HEK293 (cell line): ENCODE data around the gene HIPK2.

Source experiments
- CTCF ChIA-PET: fragments of 350-600 bp; formaldehyde crosslinking; extraction: SDS; loops from one replicate; lab custom pipeline; 2021; ENCODE audit warnings: antibody characterized with exemption; lab: Yijun Ruan, JAX
- POLR2A ChIA-PET: fragments of 300-600 bp; formaldehyde crosslinking; extraction: SDS; loops from one replicate; lab custom pipeline; 2020; ENCODE audit warnings: antibody characterized with exemption, inconsistent platforms; lab: Yijun Ruan, JAX
- H3K27ac ChIP-seq: fragments of 200-500 bp; sonication (Bioruptor generic); 2 replicates; pipeline ENCODE4 v1.5.1; 2014; ENCODE audit warnings: low read depth, low read length, control low read depth, inconsistent platforms; ENCODE audit errors: extremely low read depth
- H3K36me3 ChIP-seq, 2 experiments: fragments of 200-500 bp in 1 of 2; sonication (Bioruptor generic) in 1 of 2; 1 replicate in 1 of 2; 2 replicates in 1 of 2; pipeline ENCODE4 v1.5.1; 2014 to 2017; ENCODE audit warnings: inconsistent platforms in 2 of 2, low read length in 2 of 2; ENCODE audit not compliant: control insufficient read depth in 2 of 2, insufficient read depth in 1 of 2
- H3K4me1 ChIP-seq: fragments of 200-500 bp; sonication (Bioruptor generic); 2 replicates; pipeline ENCODE4 v1.5.1; 2014; ENCODE audit warnings: mild to moderate bottlenecking, low read length, inconsistent platforms; ENCODE audit not compliant: control insufficient read depth, insufficient read depth
- H3K4me3 ChIP-seq: 2 replicates; pipeline ENCODE4 v1.5.1; 2011; ENCODE audit warnings: low read depth, mild to moderate bottlenecking, control low read depth, low read length, moderate library complexity
- H3K9me3 ChIP-seq: fragments of 200-500 bp; sonication (Bioruptor generic); 2 replicates; pipeline ENCODE4 v1.5.1; 2014; ENCODE audit warnings: low read depth, low read length, inconsistent platforms; ENCODE audit not compliant: control insufficient read depth, insufficient read depth
- MEIS1 ChIP-seq: sonication (generic); formaldehyde crosslinking; IDR thresholded peaks from 2 replicates; pipeline ENCODE4 v1.8.1; 2022; ENCODE audit warnings: missing genetic modification reagents, mild to moderate bottlenecking, borderline replicate concordance
- OSR2 ChIP-seq: fragments of 450-650 bp; formaldehyde crosslinking; IDR thresholded peaks from 2 replicates; pipeline ENCODE4 v1.5.1; 2016; ENCODE audit warnings: missing biosample characterization, missing genetic modification characterization
- PRDM10 ChIP-seq: fragments of 450-650 bp; formaldehyde crosslinking; IDR thresholded peaks from 2 replicates; pipeline ENCODE4 v1.5.1; 2016; ENCODE audit warnings: missing biosample characterization, missing genetic modification characterization
- SP7 ChIP-seq: fragments of 450-650 bp; formaldehyde crosslinking; IDR thresholded peaks from 2 replicates; pipeline ENCODE4 v1.5.1; 2016; ENCODE audit warnings: missing biosample characterization, missing genetic modification characterization
- ZBTB17 ChIP-seq: fragments of 450-650 bp; formaldehyde crosslinking; IDR thresholded peaks from 2 replicates; pipeline ENCODE4 v1.5.1; 2016; ENCODE audit warnings: missing biosample characterization, missing genetic modification characterization
- ZEB2 ChIP-seq: fragments of 450-650 bp; formaldehyde crosslinking; IDR thresholded peaks from 2 replicates; pipeline ENCODE4 v1.5.1; 2016; ENCODE audit warnings: missing biosample characterization, missing genetic modification characterization
- ZFP69B ChIP-seq: fragments of 450-650 bp; formaldehyde crosslinking; IDR thresholded peaks from 2 replicates; pipeline ENCODE4 v1.5.1; 2016; ENCODE audit warnings: missing biosample characterization, missing genetic modification characterization
- ZNF133 ChIP-seq: fragments of 450-650 bp; formaldehyde crosslinking; IDR thresholded peaks from 2 replicates; pipeline ENCODE4 v1.5.1; 2016; ENCODE audit warnings: missing biosample characterization, missing genetic modification characterization
- ZNF280C ChIP-seq: fragments of 450-650 bp; formaldehyde crosslinking; IDR thresholded peaks from 2 replicates; pipeline ENCODE4 v1.5.1; 2016; ENCODE audit warnings: missing biosample characterization, missing genetic modification characterization
- ZNF521 ChIP-seq: fragments of 450-650 bp; formaldehyde crosslinking; IDR thresholded peaks from 2 replicates; pipeline ENCODE4 v1.5.1; 2017; ENCODE audit warnings: missing biosample characterization, mild to moderate bottlenecking, missing genetic modification characterization
- ZNF561 ChIP-seq: fragments of 450-650 bp; IDR thresholded peaks from 2 replicates; pipeline ENCODE4 v1.5.1; 2018; ENCODE audit warnings: missing biosample characterization, missing genetic modification characterization, borderline replicate concordance
- ZNF629 ChIP-seq: fragments of 450-650 bp; formaldehyde crosslinking; IDR thresholded peaks from 2 replicates; pipeline ENCODE4 v1.5.1; 2017; ENCODE audit warnings: missing biosample characterization, missing genetic modification characterization
- ZNF692 ChIP-seq: fragments of 450-650 bp; formaldehyde crosslinking; IDR thresholded peaks from 2 replicates; pipeline ENCODE4 v1.5.1; 2016; ENCODE audit warnings: missing biosample characterization, missing genetic modification characterization
- ZNF701 ChIP-seq: fragments of 450-650 bp; formaldehyde crosslinking; IDR thresholded peaks from 2 replicates; pipeline ENCODE4 v1.5.1; 2016; ENCODE audit warnings: missing biosample characterization, missing genetic modification characterization
- ZNF776 ChIP-seq: fragments of 450-650 bp; formaldehyde crosslinking; IDR thresholded peaks from 2 replicates; pipeline ENCODE4 v1.5.0; 2017; ENCODE audit warnings: missing biosample characterization, missing genetic modification characterization, borderline replicate concordance
- ZNF830 ChIP-seq: fragments of 450-650 bp; IDR thresholded peaks from 2 replicates; pipeline ENCODE4 v1.5.0; 2018; ENCODE audit warnings: missing biosample characterization, missing genetic modification characterization, low read depth, mild to moderate bottlenecking, moderate library complexity
- ZXDB ChIP-seq: fragments of 450-650 bp; formaldehyde crosslinking; IDR thresholded peaks from 2 replicates; pipeline ENCODE4 v1.5.1; 2016; ENCODE audit warnings: missing biosample characterization, missing genetic modification characterization

HIPK2 gene

GRCh38 chr7:139731802-139732470 is 45.9 kb downstream of the HIPK2 start (continued):
- TF ChIP-seq ZNF629 (tag by site-specific recombination) = peak; percentile 38
- TF ChIP-seq ZEB2 (tag by site-specific recombination) = peak; percentile 54; the same call in 1 of the 2 replicates
- TF ChIP-seq ZXDB (tag by site-specific recombination) = no peak
- 0 out of 2 replicates have a peak, but pooled peaks have one; percentile 35 for TF ChIP-seq ZFP69B
- TF ChIP-seq OSR2 (tag by site-specific recombination) = 0 out of 2 replicates have a peak, but pooled peaks have one; percentile 48
- TF ChIP-seq PRDM10 (tag by site-specific recombination) = peak; percentile 76
- TF ChIP-seq ZBTB17 = peak; percentile 48
- peak; percentile 92 for TF ChIP-seq ZNF133 (tag by site-specific recombination)

- Histone ChIP-seq H3K4me1 (no peaks in the 10 kb centered on the region), H3K4me3 (no peak overlapping the region)
- POLR2A ChIA-PET = no interaction called here
These were observed 46.8 kb downstream of the HIPK2 start for GRCh38 chr7:139730746-139731612.

More at GRCh38 chr7:139730746-139731612, 46.8 kb downstream of the HIPK2 start:
- Histone ChIP-seq H3K27ac (no peak overlapping the region), H3K36me3 (no peaks in the 10 kb centered on the region), H3K9me3 (no peaks in the 10 kb centered on the region)
- TF ChIP-seq ZNF776 (tag by site-specific recombination) (no peak), ZNF521 (tag by site-specific recombination) (no peak), ZNF280C (no peak), ZNF561 (tag by site-specific recombination) (no peak), MEIS1 (CRISPR knock-in tag) (no peak), ZNF692 (tag by site-specific recombination) (no peak), SP7 (tag by site-specific recombination) (no peak), ZNF701 (tag by site-specific recombination) (no peak), ZEB2 (tag by site-specific recombination) (no peak), ZNF830 (tag by site-specific recombination) (no peak)
- CTCF ChIA-PET = interaction anchor here (0.6 to 0.9 kb wide), 2 partner anchors 85 to 273 kb away, joined by 3 to 4 read pairs; no protein-coding TSS in a partner anchor
